Measurements from ENCODE around the gene RRP15. TPM values are rescaled to one million over a fixed set of nuclear protein-coding genes. Genes with fewer than 3 reads are reported as not detected.
A peak's percentile ranks its signal among the peaks of the same experiment; 100 is the strongest.

Gene RRP15
- total and polyA plus RNA-seq, 9 of the 15 experiments (the other 6 are each of a cell fraction or from before 2014, with no cell fraction given): 9.5 to 58.1 (median 29.3) TPM

- POLR2A ChIA-PET: interaction anchor here (0.6 to 1.4 kb wide), 3 partner anchors 9 to 16 kb away, joined by 3 to 4 read pairs (median 3); no protein-coding TSS in a partner anchor
- Histone ChIP-seq H3K79me2 (ENCODE audit: control insufficient read depth, insufficient read depth, low read length) (peaks cover 98% of the 10 kb centered on the region), H3K36me3 (ENCODE audit: control insufficient read depth, insufficient read depth, low read length) (peaks cover 44% of the 10 kb centered on the region), H4K20me1 (replicated peaks; ENCODE audit: control insufficient read depth, insufficient read depth, low read length) (no peaks in the 10 kb centered on the region), H3K4me1 (replicated peaks in 1 of 2; ENCODE audit: control insufficient read depth in 2 of 2, insufficient read depth in 2 of 2, low read length in 2 of 2) (peaks cover 9 to 33% of the 10 kb centered on the region in 2 experiments; a peak in 3 of 5 replicates), H3K4me3 (no peak overlapping the region), H3K9ac (ENCODE audit: insufficient read depth in 1 of 2, low read depth in 2 of 2, low read length in 2 of 2) (no peak overlapping the region), H3K27ac (ENCODE audit: extremely low read depth, low read depth, low read length) (no peak overlapping the region), H3K27me3 (ENCODE audit: control insufficient read depth in 2 of 2, insufficient read depth in 2 of 2, low read length in 2 of 2) (no peaks in the 10 kb centered on the region), H2AFZ (ENCODE audit: low read depth, low read length) (no peak overlapping the region), H3K9me1 (ENCODE audit: control insufficient read depth, insufficient read depth, low read length) (no peaks in the 10 kb centered on the region), H3K9me3 (replicated peaks; ENCODE audit: control insufficient read depth, insufficient read depth, low read depth, low read length) (no peaks in the 10 kb centered on the region), H3K4me2 (ENCODE audit: insufficient read depth, low read length) (no peak overlapping the region)
- ATAC-seq (no peak), DNase-seq (ENCODE audit: extremely low read depth in 1 of 4, low spot score in 3 of 4) (no peak), FAIRE-seq (no peak)
- 74% methylated on average over 3 of the region's 3 CpGs for WGBS (ENCODE audit: insufficient coverage, low coverage, missing lambda C conversion rate)
- intact Hi-C loops (cut with micrococcal nuclease): no loop called here
- CTCF ChIA-PET (ENCODE audit: low intra/inter-chr PET ratio): no interaction called here
- in situ Hi-C loops (cut with MboI): no loop called here
- BruUV-seq (replicated peaks): no TSS peak
- TF ChIP-seq FOSL1 (tag; conservative IDR thresholded peaks at IDR 0.05) (peak; percentile 40; the same call in 1 of the 2 replicates), SRSF3 (IDR thresholded peaks at IDR 0.05; ENCODE audit: insufficient read depth, low read length) (no peak)
- TF ChIP-seq, protein P1, sequence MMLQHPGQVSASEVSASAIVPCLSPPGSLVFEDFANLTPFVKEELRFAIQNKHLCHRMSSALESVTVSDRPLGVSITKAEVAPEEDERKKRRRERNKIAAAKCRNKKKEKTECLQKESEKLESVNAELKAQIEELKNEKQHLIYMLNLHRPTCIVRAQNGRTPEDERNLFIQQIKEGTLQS (IDR thresholded peaks at IDR 0.05): peak; percentile 42; the same call in 1 of the 2 replicates
- TF ChIP-seq, protein P1 (CRISPR knock-in tag; conservative IDR thresholded peaks at IDR 0.05): no peak
Measured at GRCh38 chr1:218294546-218294945, 9.5 kb downstream of the RRP15 start.

GRCh38 chr1:218296162-218296561 lies 11.1 kb downstream of the RRP15 start:
- Histone ChIP-seq H3K79me2 (ENCODE audit: control insufficient read depth, insufficient read depth, low read length) (peaks cover 98% of the 10 kb centered on the region), H3K4me1 (replicated peaks in 1 of 2; ENCODE audit: control insufficient read depth in 2 of 2, insufficient read depth in 2 of 2, low read length in 2 of 2) (peaks cover 9 to 33% of the 10 kb centered on the region in 2 experiments; a peak in 3 of 5 replicates), H3K9me1 (ENCODE audit: control insufficient read depth, insufficient read depth, low read length) (no peaks in the 10 kb centered on the region), H3K36me3 (ENCODE audit: control insufficient read depth, insufficient read depth, low read length) (peaks cover 44% of the 10 kb centered on the region), H3K9me3 (replicated peaks; ENCODE audit: control insufficient read depth, insufficient read depth, low read depth, low read length) (no peaks in the 10 kb centered on the region), H3K4me2 (ENCODE audit: insufficient read depth, low read length) (no peak overlapping the region), H4K20me1 (replicated peaks; ENCODE audit: control insufficient read depth, insufficient read depth, low read length) (no peaks in the 10 kb centered on the region), H3K9ac (ENCODE audit: insufficient read depth in 1 of 2, low read depth in 2 of 2, low read length in 2 of 2) (no peak overlapping the region), H2AFZ (ENCODE audit: low read depth, low read length) (no peak overlapping the region), H3K4me3 (no peak overlapping the region), H3K27me3 (ENCODE audit: control insufficient read depth in 2 of 2, insufficient read depth in 2 of 2, low read length in 2 of 2) (no peaks in the 10 kb centered on the region), H3K27ac (ENCODE audit: extremely low read depth, low read depth, low read length) (peak overlapping the region; percentile 10; the same call in 1 of the 3 replicates)
- intact Hi-C loops (cut with micrococcal nuclease): no loop called here
- in situ Hi-C loops (cut with MboI): no loop called here
- ChIA-PET POLR2A (interaction anchor here (1.1 to 1.5 kb wide), 4 partner anchors 8 to 21 kb away, joined by 3 to 6 read pairs (median 3); partner anchors contain the start of gene RRP15), CTCF (ENCODE audit: low intra/inter-chr PET ratio) (no interaction called here)
- no peak for FAIRE-seq
- 59% methylated on average over 2 of the region's 2 CpGs for WGBS (ENCODE audit: insufficient coverage, low coverage, missing lambda C conversion rate)
- no peak for DNase-seq (ENCODE audit: extremely low read depth in 1 of 4, low spot score in 3 of 4)
- BruUV-seq (replicated peaks): no TSS peak
- ATAC-seq: no peak; the same call in 2 of the 3 replicates
- TF ChIP-seq NCOA1 (IDR thresholded peaks at IDR 0.05; ENCODE audit: low read depth) (no peak), HDAC2 (IDR thresholded peaks at IDR 0.05) (no peak), HNRNPH1 (optimal IDR thresholded peaks at IDR 0.05; ENCODE audit: low read depth, low read length) (no peak), ZBTB49 (CRISPR knock-in tag; IDR thresholded peaks at IDR 0.05; ENCODE audit: borderline replicate concordance) (no peak), ASH1L (IDR thresholded peaks at IDR 0.05; ENCODE audit: borderline replicate concordance, low read depth, partially characterized antibody) (no peak), NCOR1 (IDR thresholded peaks at IDR 0.05) (no peak), XRCC5 (IDR thresholded peaks at IDR 0.05; ENCODE audit: low read depth, low read length) (no peak), KAT8 (IDR thresholded peaks at IDR 0.05; ENCODE audit: low read depth) (no peak), ELF1 (tag; IDR thresholded peaks at IDR 0.05) (no peak), GTF2E2 (tag; IDR thresholded peaks at IDR 0.05) (no peak)

Data from K562 (cell line).